ENCODE measurements around the gene DNAJC4.

GRCh38 chr11:64183890-64184289 is 46.5 kb upstream of the DNAJC4 start:
- no peak for TF ChIP-seq POLR2AphosphoS5 (IDR thresholded peaks at IDR 0.05)
- no peak for TF ChIP-seq CTCF (IDR thresholded peaks at IDR 0.05)
- TF ChIP-seq EP300 (IDR thresholded peaks at IDR 0.05; ENCODE audit: low read depth) = no peak
- no peak for TF ChIP-seq POLR2A (IDR thresholded peaks at IDR 0.05)

Data from transverse colon (tissue), 4 donors.